ENCODE results near the gene SPC25. TPM values are rescaled to one million over a fixed set of nuclear protein-coding genes. Genes with fewer than 3 reads are reported as not detected.
"Not testable (repeated sequence)": the region's sequence is repeated elsewhere in the genome, so short reads cannot be mapped to it uniquely, and the experiment has no call there.

SPC25 gene
- total and polyA plus RNA-seq, 9 of the 15 experiments (the other 6 are each of a cell fraction or from before 2014, with no cell fraction given): 44.8 to 100 (median 75.0) TPM

- intact Hi-C loops (cut with micrococcal nuclease); H3K9ac ChIP-seq (ENCODE audit: insufficient read depth in 1 of 2, low read depth in 2 of 2, low read length in 2 of 2); H3K4me2 ChIP-seq (ENCODE audit: insufficient read depth, low read length); in situ Hi-C loops (cut with MboI); ATAC-seq; H3K27ac ChIP-seq (ENCODE audit: extremely low read depth, low read depth, low read length); FAIRE-seq; H3K4me3 ChIP-seq; H3K27me3 ChIP-seq (ENCODE audit: control insufficient read depth in 2 of 2, insufficient read depth in 2 of 2, low read length in 2 of 2); H3K9me3 ChIP-seq (replicated peaks; ENCODE audit: control insufficient read depth, insufficient read depth, low read depth, low read length); H3K9me1 ChIP-seq (ENCODE audit: control insufficient read depth, insufficient read depth, low read length); POLR2A ChIA-PET; H2AFZ ChIP-seq (ENCODE audit: low read depth, low read length); H3K79me2 ChIP-seq (ENCODE audit: control insufficient read depth, insufficient read depth, low read length); CTCF ChIA-PET (ENCODE audit: low intra/inter-chr PET ratio); H4K20me1 ChIP-seq (replicated peaks; ENCODE audit: control insufficient read depth, insufficient read depth, low read length); H3K4me1 ChIP-seq (replicated peaks in 1 of 2; ENCODE audit: control insufficient read depth in 2 of 2, insufficient read depth in 2 of 2, low read length in 2 of 2); DNase-seq (ENCODE audit: extremely low read depth in 1 of 4, low spot score in 3 of 4): not testable (repeated sequence)
- peaks cover 44% of the 10 kb centered on the region for H3K36me3 ChIP-seq (ENCODE audit: control insufficient read depth, insufficient read depth, low read length)
- TF ChIP-seq KDM1A (IDR thresholded peaks at IDR 0.05) (0 out of 4 replicates have a peak, but pooled peaks of 1 of the 2 experiments have one; percentile 35), BCOR (IDR thresholded peaks at IDR 0.05) (peak; percentile 61), RBM25 (IDR thresholded peaks at IDR 0.05; ENCODE audit: low read depth, low read length, severe bottlenecking) (peak; percentile 22)
- BruUV-seq (replicated peaks): TSS peak; percentile 11
- 88% methylated on average over 4 of the region's 4 CpGs for WGBS (ENCODE audit: insufficient coverage, low coverage, missing lambda C conversion rate)
Measured at GRCh38 chr2:168870824-168871223, 19.4 kb downstream of the SPC25 start.

- H3K9me3 ChIP-seq (replicated peaks; ENCODE audit: control insufficient read depth, insufficient read depth, low read depth, low read length); H3K27me3 ChIP-seq (ENCODE audit: control insufficient read depth in 2 of 2, insufficient read depth in 2 of 2, low read length in 2 of 2); H4K20me1 ChIP-seq (replicated peaks; ENCODE audit: control insufficient read depth, insufficient read depth, low read length); ATAC-seq; DNase-seq (ENCODE audit: extremely low read depth in 1 of 4, low spot score in 3 of 4); CTCF ChIA-PET (ENCODE audit: low intra/inter-chr PET ratio); H3K4me3 ChIP-seq; intact Hi-C loops (cut with micrococcal nuclease); FAIRE-seq; BruUV-seq (replicated peaks); H3K9me1 ChIP-seq (ENCODE audit: control insufficient read depth, insufficient read depth, low read length); POLR2A ChIA-PET; in situ Hi-C loops (cut with MboI); H2AFZ ChIP-seq (ENCODE audit: low read depth, low read length); H3K27ac ChIP-seq (ENCODE audit: extremely low read depth, low read depth, low read length); H3K4me1 ChIP-seq (replicated peaks in 1 of 2; ENCODE audit: control insufficient read depth in 2 of 2, insufficient read depth in 2 of 2, low read length in 2 of 2); H3K9ac ChIP-seq (ENCODE audit: insufficient read depth in 1 of 2, low read depth in 2 of 2, low read length in 2 of 2); H3K4me2 ChIP-seq (ENCODE audit: insufficient read depth, low read length); H3K79me2 ChIP-seq (ENCODE audit: control insufficient read depth, insufficient read depth, low read length): not testable (repeated sequence)
- TF ChIP-seq AFF1 (IDR thresholded peaks at IDR 0.05; ENCODE audit: low read depth in 1 of 2, partially characterized antibody in 2 of 2): peak in 1 of 2 experiments; percentile 94
- H3K36me3 ChIP-seq (ENCODE audit: control insufficient read depth, insufficient read depth, low read length): peaks cover 41% of the 10 kb centered on the region
- WGBS (ENCODE audit: insufficient coverage, low coverage, missing lambda C conversion rate): 100% methylated on average over 1 of the region's 1 CpG
Measured at GRCh38 chr2:168870369-168870768, 19.9 kb downstream of the SPC25 start.

Measured in K562 (cell line).